ENCODE measurements around the gene CDK4.

DNA sequence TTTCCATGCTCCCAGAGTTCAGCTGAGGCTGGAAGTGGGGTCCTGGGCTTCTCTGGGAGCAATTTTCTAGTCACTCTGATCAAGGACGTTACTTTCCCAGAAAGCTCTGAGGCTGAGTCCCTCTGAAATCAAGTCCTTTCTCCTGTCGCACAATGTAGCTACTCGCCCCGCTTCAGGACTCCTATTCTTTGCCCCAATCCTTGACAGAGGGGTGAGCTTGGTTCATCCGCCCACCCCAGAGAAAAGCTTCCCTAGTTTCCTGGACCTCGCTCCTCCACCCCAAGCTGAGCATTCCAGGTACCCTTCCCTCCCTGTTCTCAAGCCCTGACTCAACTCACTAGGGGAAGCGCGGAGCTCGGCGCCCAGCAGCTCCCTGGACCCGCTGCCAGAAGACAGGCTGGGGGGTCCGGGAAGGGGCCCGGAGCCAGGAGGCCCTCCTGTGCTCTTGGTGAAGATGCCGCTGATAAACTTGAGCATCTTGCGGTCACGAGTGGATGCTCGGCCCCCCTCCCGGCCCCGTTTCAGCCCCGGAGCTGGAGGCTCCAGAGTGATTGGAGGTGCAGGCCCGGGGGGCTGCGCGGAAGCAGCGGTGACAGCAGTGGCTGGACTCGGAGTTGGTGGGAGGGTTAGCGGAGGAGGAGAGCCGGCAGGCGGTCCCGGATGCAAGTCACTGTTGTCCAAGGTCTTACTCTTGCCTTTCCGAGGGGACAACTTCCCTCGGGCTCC, 15.2 kb downstream of the CDK4 start:
- peak; percentile 95 for TF ChIP-seq EZH2 (IDR thresholded peaks at IDR 0.05; ENCODE audit: low read length)
- TF ChIP-seq, protein P1, sequence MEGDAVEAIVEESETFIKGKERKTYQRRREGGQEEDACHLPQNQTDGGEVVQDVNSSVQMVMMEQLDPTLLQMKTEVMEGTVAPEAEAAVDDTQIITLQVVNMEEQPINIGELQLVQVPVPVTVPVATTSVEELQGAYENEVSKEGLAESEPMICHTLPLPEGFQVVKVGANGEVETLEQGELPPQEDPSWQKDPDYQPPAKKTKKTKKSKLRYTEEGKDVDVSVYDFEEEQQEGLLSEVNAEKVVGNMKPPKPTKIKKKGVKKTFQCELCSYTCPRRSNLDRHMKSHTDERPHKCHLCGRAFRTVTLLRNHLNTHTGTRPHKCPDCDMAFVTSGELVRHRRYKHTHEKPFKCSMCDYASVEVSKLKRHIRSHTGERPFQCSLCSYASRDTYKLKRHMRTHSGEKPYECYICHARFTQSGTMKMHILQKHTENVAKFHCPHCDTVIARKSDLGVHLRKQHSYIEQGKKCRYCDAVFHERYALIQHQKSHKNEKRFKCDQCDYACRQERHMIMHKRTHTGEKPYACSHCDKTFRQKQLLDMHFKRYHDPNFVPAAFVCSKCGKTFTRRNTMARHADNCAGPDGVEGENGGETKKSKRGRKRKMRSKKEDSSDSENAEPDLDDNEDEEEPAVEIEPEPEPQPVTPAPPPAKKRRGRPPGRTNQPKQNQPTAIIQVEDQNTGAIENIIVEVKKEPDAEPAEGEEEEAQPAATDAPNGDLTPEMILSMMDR (optimal IDR thresholded peaks at IDR 0.05 in 1 of 3, IDR thresholded peaks at IDR 0.05 in 1 of 3, conservative IDR thresholded peaks at IDR 0.05 in 1 of 3; ENCODE audit: extremely low read depth in 1 of 3, insufficient read depth in 2 of 3, low read length in 3 of 3): no peak
